ENCODE measurements around the gene ADD3. TPM values are rescaled to one million over a fixed set of nuclear protein-coding genes. Genes with fewer than 3 reads are reported as not detected.

The ADD3 gene
- 100 to 1,000 TPM in 9 of 12 donors, 10 to 100 TPM in 2, not detected in 1; 79.8 to 235 (median 125) TPM for polyA plus RNA-seq (ENCODE audit: insufficient read length in 12 of 12)
- long read RNA-seq, donor 1, full-length matches to known transcripts = 20 of 65 reads
- long read RNA-seq, donor 1, partial matches to known transcripts = 45 of 65 reads
- long read RNA-seq, donor 1, other reads (novel, unspliced or antisense) = 0 of 65 reads
- long read RNA-seq, donor 2, full-length matches to known transcripts = 19 of 30 reads
- long read RNA-seq, donor 2, partial matches to known transcripts = 11 of 30 reads
- long read RNA-seq, donor 2, other reads (novel, unspliced or antisense) = 0 of 30 reads
- long read RNA-seq, donor 3, full-length matches to known transcripts = 5 of 5 reads
- long read RNA-seq, donor 3, partial matches to known transcripts = 0 of 5 reads
- long read RNA-seq, donor 3, other reads (novel, unspliced or antisense) = 0 of 5 reads
- long read RNA-seq, donor 4, full-length matches to known transcripts = 6 of 6 reads
- long read RNA-seq, donor 4, partial matches to known transcripts = 0 of 6 reads
- long read RNA-seq, donor 4, other reads (novel, unspliced or antisense) = 0 of 6 reads
- long read RNA-seq, donor 5 = 0 reads
- long read RNA-seq, donor 6, full-length matches to known transcripts = 5 of 10 reads
- long read RNA-seq, donor 6, partial matches to known transcripts = 5 of 10 reads
- long read RNA-seq, donor 6, other reads (novel, unspliced or antisense) = 0 of 10 reads
- long read RNA-seq, donor 7, full-length matches to known transcripts = 5 of 5 reads
- long read RNA-seq, donor 7, partial matches to known transcripts = 0 of 5 reads
- long read RNA-seq, donor 7, other reads (novel, unspliced or antisense) = 0 of 5 reads
- long read RNA-seq, donor 8, full-length matches to known transcripts = 13 of 19 reads
- long read RNA-seq, donor 8, partial matches to known transcripts = 6 of 19 reads
- long read RNA-seq, donor 8, other reads (novel, unspliced or antisense) = 0 of 19 reads
- long read RNA-seq, donor 9, full-length matches to known transcripts = 8 of 15 reads
- long read RNA-seq, donor 9, partial matches to known transcripts = 7 of 15 reads
- long read RNA-seq, donor 9, other reads (novel, unspliced or antisense) = 0 of 15 reads
- long read RNA-seq, donor 10, full-length matches to known transcripts = 15 of 15 reads
- long read RNA-seq, donor 10, partial matches to known transcripts = 0 of 15 reads
- long read RNA-seq, donor 10, other reads (novel, unspliced or antisense) = 0 of 15 reads
- long read RNA-seq, donor 11, full-length matches to known transcripts = 11 of 29 reads
- long read RNA-seq, donor 11, partial matches to known transcripts = 18 of 29 reads
- long read RNA-seq, donor 11, other reads (novel, unspliced or antisense) = 0 of 29 reads

GRCh38 chr10:110007701-110008517, at the start of gene ADD3:
TSS of gene ADD3 (plus strand) at chr10:110007984. CDS start at chr10:110100654, 92,670 bp downstream.
- DNase-seq = no peak

- no peak for DNase-seq
These were observed 49.7 kb upstream of the ADD3 start for GRCh38 chr10:109958059-109958458.

GRCh38 chr10:109959259-109960145, 48.3 kb upstream of the ADD3 start:
- DNase-seq = no peak

GRCh38 chr10:109960682-109961081, 47.1 kb upstream of the ADD3 start:
- no peak for DNase-seq

- no peak for DNase-seq
These were observed 46.4 kb upstream of the ADD3 start for GRCh38 chr10:109961174-109962001.

- DNase-seq = no peak
These were observed 45.5 kb upstream of the ADD3 start for GRCh38 chr10:109962247-109962646.

GRCh38 chr10:109963439-109963838, 44.3 kb upstream of the ADD3 start:
- DNase-seq = no peak

- no peak for DNase-seq
These were observed 43.5 kb upstream of the ADD3 start for GRCh38 chr10:109964318-109964717.

- DNase-seq = no peak
These were observed 40.6 kb upstream of the ADD3 start for GRCh38 chr10:109966961-109967738.

- DNase-seq = no peak
These were observed 40.1 kb upstream of the ADD3 start for GRCh38 chr10:109967739-109968088.

- no peak for DNase-seq
These were observed 38.6 kb upstream of the ADD3 start for GRCh38 chr10:109968953-109969759.

GRCh38 chr10:109969760-109970346, 37.9 kb upstream of the ADD3 start:
- DNase-seq = no peak

GRCh38 chr10:109971634-109972033, 36.1 kb upstream of the ADD3 start:
- DNase-seq = no peak

- DNase-seq = no peak
These were observed 35.3 kb upstream of the ADD3 start for GRCh38 chr10:109972372-109973001.

GRCh38 chr10:109973326-109973829, 34.4 kb upstream of the ADD3 start:
- DNase-seq = no peak

Measured in muscle of arm (tissue), 14 donors.